H1 (cell line): ENCODE measurements around the gene TRIM7. TPM values are rescaled to one million over a fixed set of nuclear protein-coding genes. Genes with fewer than 3 reads are reported as not detected.
"Not testable (repeated sequence)": the region's sequence is repeated elsewhere in the genome, so short reads cannot be mapped to it uniquely, and the experiment has no call there.

Source experiments
- CTCF ChIA-PET: fragments of 300-600 bp; sonication (Branson Sonifier 250); formaldehyde crosslinking; loops from one replicate; lab custom pipeline; 2021; ENCODE audit not compliant: partially characterized antibody; lab: Charles Lee
- POLR2A ChIA-PET: fragments of 300-600 bp; sonication (Branson Sonifier 250); formaldehyde crosslinking; loops from one replicate; lab custom pipeline; 2021; ENCODE audit warnings: inconsistent platforms; ENCODE audit not compliant: partially characterized antibody; lab: Charles Lee
- DNase-seq, 2 experiments: peaks; one replicate each; pipeline versions ENCODE4 v3.0.0 to v3.0.0-alpha.2; 2010 to 2022; ENCODE audit warnings: low spot score in 2 of 2, low read depth in 1 of 2, mixed read lengths in 1 of 2
- FAIRE-seq: peaks from 2 replicates; lab custom pipeline; 2011; peaks lifted over from hg19 to GRCh38; lab: Jason Lieb, UNC
- H2AFZ ChIP-seq: 2 replicates; pipeline ENCODE4 v1.8.1; 2012; ENCODE audit warnings: low read length, inconsistent platforms
- H2AK5ac ChIP-seq: 2 replicates; pipeline ENCODE4 v1.6.1; 2013; ENCODE audit warnings: low read depth, low read length
- H2BK120ac ChIP-seq: replicated peaks from 2 replicates; pipeline ENCODE3; 2013; ENCODE audit warnings: low read depth, low read length, inconsistent platforms
- H2BK12ac ChIP-seq: 2 replicates; pipeline ENCODE4 v1.6.1; 2013; ENCODE audit warnings: low read depth, low read length
- H2BK15ac ChIP-seq: 2 replicates; pipeline ENCODE4 v1.6.1; 2013; ENCODE audit warnings: low read length
- H2BK20ac ChIP-seq: 2 replicates; pipeline ENCODE4 v1.6.1; 2013; ENCODE audit warnings: low read length
- H2BK5ac ChIP-seq: 2 replicates; pipeline ENCODE4 v1.6.1; 2013; ENCODE audit warnings: low read depth, low read length
- H3K14ac ChIP-seq: 2 replicates; pipeline ENCODE4 v1.6.1; 2013; ENCODE audit warnings: inconsistent platforms; ENCODE audit not compliant: insufficient read length
- H3K18ac ChIP-seq: 2 replicates; pipeline ENCODE4 v1.6.1; 2013; ENCODE audit warnings: low read length; ENCODE audit errors: extremely low read depth
- H3K23ac ChIP-seq: 2 replicates; pipeline ENCODE4 v1.6.1; 2013; ENCODE audit warnings: inconsistent platforms; ENCODE audit not compliant: insufficient read length
- H3K23me2 ChIP-seq: 2 replicates; pipeline ENCODE4 v1.6.1; 2013; ENCODE audit warnings: low read depth, low read length
- H3K27ac ChIP-seq: 2 replicates; pipeline ENCODE4 v1.6.1; 2011; ENCODE audit warnings: low read depth, low read length, inconsistent platforms
- H3K27me3 ChIP-seq, 4 experiments: replicated peaks in 1 of 4; 1 replicate in 1 of 4; 2 replicates in 3 of 4; pipeline versions ENCODE4 v1.6.1 to v1.8.1; 2011 to 2013; ENCODE audit warnings: low read length in 3 of 4, mild to moderate bottlenecking in 3 of 4, inconsistent platforms in 2 of 4, mixed read lengths in 2 of 4, moderate library complexity in 1 of 4; ENCODE audit not compliant: control insufficient read depth in 3 of 4, insufficient read depth in 3 of 4; ENCODE audit errors: extremely low read depth in 1 of 4
- H3K36me3 ChIP-seq, 4 experiments: 2 replicates each; pipeline versions ENCODE4 v1.6.1 to v1.8.1; 2011 to 2013; ENCODE audit warnings: mild to moderate bottlenecking in 4 of 4, low read length in 3 of 4, moderate library complexity in 2 of 4, control low read depth in 1 of 4, inconsistent platforms in 1 of 4; ENCODE audit not compliant: insufficient read depth in 4 of 4, control insufficient read depth in 2 of 4
- H3K4ac ChIP-seq: replicated peaks from 2 replicates; pipeline ENCODE3; 2013; ENCODE audit warnings: low read length, low read depth, mixed read lengths, inconsistent platforms; ENCODE audit not compliant: insufficient read length
- H3K4me1 ChIP-seq, 4 experiments: replicated peaks in 1 of 4; 1 replicate in 1 of 4; 2 replicates in 3 of 4; pipeline versions ENCODE4 v1.6.1 to v1.8.1; 2011 to 2013; ENCODE audit warnings: low read length in 3 of 4, inconsistent platforms in 2 of 4, mixed read lengths in 1 of 4; ENCODE audit not compliant: insufficient read depth in 4 of 4, control insufficient read depth in 3 of 4
- H3K4me2 ChIP-seq, 2 experiments: 2 replicates each; pipeline versions ENCODE4 v1.6.1 to v1.8.1; 2011 to 2013; ENCODE audit warnings: low read depth in 2 of 2, low read length in 2 of 2, control low read depth in 1 of 2, inconsistent platforms in 1 of 2, mild to moderate bottlenecking in 1 of 2; ENCODE audit not compliant: insufficient read depth in 1 of 2
- H3K4me3 ChIP-seq, 4 experiments: fragments of 200-600, 300-600 bp in 1 of 4; sonication (generic), shearing (Covaris generic), sonication (Bioruptor Twin) in 1 of 4; 2 replicates each; pipeline versions ENCODE4 v1.5.1 to v1.8.1; 2011 to 2016; ENCODE audit warnings: low read length in 4 of 4, low read depth in 3 of 4, control low read depth in 2 of 4, inconsistent platforms in 2 of 4, mild to moderate bottlenecking in 2 of 4, mixed read lengths in 1 of 4, moderate library complexity in 1 of 4; ENCODE audit not compliant: insufficient read depth in 2 of 4; ENCODE audit errors: extremely low read depth in 1 of 4
- H3K56ac ChIP-seq: replicated peaks from 2 replicates; pipeline ENCODE3; 2013; ENCODE audit warnings: low read depth, mild to moderate bottlenecking, mixed read lengths, low read length, inconsistent platforms; ENCODE audit not compliant: insufficient read length
- H3K79me1 ChIP-seq: 2 replicates; pipeline ENCODE4 v1.6.1; 2013; ENCODE audit warnings: low read depth, low read length, control low read depth
- H3K79me2 ChIP-seq, 2 experiments: 2 replicates each; pipeline versions ENCODE4 v1.6.1 to v1.8.1; 2012 to 2013; ENCODE audit warnings: low read length in 2 of 2, mild to moderate bottlenecking in 2 of 2, inconsistent platforms in 1 of 2; ENCODE audit not compliant: insufficient read depth in 2 of 2, control insufficient read depth in 1 of 2
- H3K9ac ChIP-seq, 4 experiments: replicated peaks in 1 of 4; 1 replicate in 1 of 4; 2 replicates in 3 of 4; pipeline versions ENCODE4 v1.6.1 to v1.8.1; 2011 to 2013; ENCODE audit warnings: low read depth in 3 of 4, low read length in 3 of 4, control low read depth in 2 of 4, mild to moderate bottlenecking in 2 of 4, moderate library complexity in 2 of 4, inconsistent platforms in 1 of 4; ENCODE audit errors: extremely low read depth in 1 of 4
- H3K9me3 ChIP-seq, 2 experiments: 2 replicates each; pipeline versions ENCODE4 v1.6.1 to v1.8.1; 2012 to 2013; ENCODE audit warnings: mild to moderate bottlenecking in 2 of 2, moderate library complexity in 2 of 2, control low read depth in 1 of 2, inconsistent platforms in 1 of 2, low read depth in 1 of 2, low read length in 1 of 2, mixed read lengths in 1 of 2; ENCODE audit not compliant: insufficient read depth in 2 of 2
- H4K20me1 ChIP-seq, 2 experiments: replicated peaks in 1 of 2; 2 replicates each; pipeline versions ENCODE3 to v1.8.1; 2011 to 2013; ENCODE audit warnings: inconsistent platforms in 2 of 2, low read length in 2 of 2, mild to moderate bottlenecking in 1 of 2; ENCODE audit not compliant: insufficient read depth in 2 of 2, control insufficient read depth in 1 of 2
- H4K5ac ChIP-seq: 2 replicates; pipeline ENCODE4 v1.6.1; 2013; ENCODE audit warnings: low read length, low read depth, mixed read lengths, inconsistent platforms; ENCODE audit not compliant: insufficient read length
- H4K8ac ChIP-seq: 2 replicates; pipeline ENCODE4 v1.8.0; 2013; ENCODE audit warnings: mild to moderate bottlenecking, moderate library complexity, low read length, inconsistent platforms; ENCODE audit not compliant: insufficient read depth; ENCODE audit errors: extremely low read depth
- H4K91ac ChIP-seq: replicated peaks from 2 replicates; pipeline ENCODE3; 2013; ENCODE audit warnings: low read length, mixed read lengths, inconsistent platforms; ENCODE audit not compliant: insufficient read length
- TBP ChIP-seq: IDR thresholded peaks from 2 replicates; pipeline ENCODE4 v1.6.1; 2011; ENCODE audit warnings: low read depth, low read length, improper control_type of control experiment
- WGBS, 2 experiments: shearing (Covaris generic) in 1 of 2; methylation state at CpG; one replicate each; pipeline versions ENCODE4 v1.1.6 to v1.1.7; 2013 to 2015; ENCODE audit warnings: low lambda C conversion rate in 2 of 2, mixed read lengths in 2 of 2, inconsistent platforms in 1 of 2, low coverage in 1 of 2, missing lambda C conversion rate in 1 of 2; ENCODE audit not compliant: insufficient replicate concordance in 2 of 2, insufficient coverage in 1 of 2, insufficient read length in 1 of 2; ENCODE audit errors: extremely low coverage in 1 of 2, missing lambda C conversion rate in 1 of 2; 5-methylcytosine and 5-hydroxymethylcytosine counted together
- polyA plus RNA-seq, 7 experiments: library from polyadenylated mRNA; depleted of rRNA in 3 of 7; stranded (reverse) in 5 of 7; unstranded in 2 of 7; fragments of >200 nt in 5 of 7; fragments of 200-250 nt in 2 of 7; gene quantifications; 1 replicate in 5 of 7; 2 replicates in 1 of 7; 4 replicates in 1 of 7; pipeline versions ENCODE4 v1.2.1 to v1.2.3, GENCODE V29; 2011 to 2013; ENCODE audit warnings: missing spikeins in 2 of 7, mixed read lengths in 2 of 7
- total RNA-seq: library from RNA; stranded (reverse); fragmentation: NEBNext Ultra II Directional; extraction: Animal tissue kit (Norgen Biotek cat#: 25700); gene quantifications from 2 replicates; pipeline ENCODE4 v1.2.1, GENCODE V29; 2021

TRIM7 gene
- total and polyA plus RNA-seq, 2 of the 8 experiments (the other 6 are each of a cell fraction or from before 2014, with no cell fraction given) = 0.36 to 0.47 TPM

DNA sequence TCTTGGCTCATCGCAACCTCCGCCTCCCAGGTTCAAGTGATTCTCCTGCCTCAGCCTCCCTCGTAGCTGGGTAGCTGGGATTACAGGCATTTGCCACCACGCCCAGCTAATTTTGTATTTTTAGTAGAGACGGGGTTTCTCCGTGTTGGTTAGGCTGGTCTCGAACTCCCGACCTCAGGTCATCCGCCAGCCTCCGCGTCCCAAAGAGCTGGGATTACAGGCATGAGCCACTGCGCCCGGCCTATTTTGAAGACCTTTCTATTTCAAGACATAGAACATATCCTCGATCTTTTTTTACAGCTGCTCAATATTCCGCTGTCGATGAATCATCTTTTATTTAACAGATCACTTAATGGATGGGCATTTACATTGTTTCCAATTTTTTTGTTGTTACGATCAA, 5.7 kb upstream of the TRIM7 start:
- H2BK15ac ChIP-seq, H3K23me2 ChIP-seq, H3K9me3 ChIP-seq, H3K4me3 ChIP-seq, FAIRE-seq, H3K27ac ChIP-seq, H2BK12ac ChIP-seq, H3K23ac ChIP-seq, H3K4ac ChIP-seq, H3K79me1 ChIP-seq, H2BK120ac ChIP-seq, DNase-seq, H4K20me1 ChIP-seq, H3K18ac ChIP-seq, H3K56ac ChIP-seq, H3K79me2 ChIP-seq, H3K27me3 ChIP-seq, H3K9ac ChIP-seq, H2AK5ac ChIP-seq, H2BK5ac ChIP-seq, H4K8ac ChIP-seq, H2BK20ac ChIP-seq, H4K5ac ChIP-seq, H3K4me2 ChIP-seq, H3K4me1 ChIP-seq, H4K91ac ChIP-seq, H2AFZ ChIP-seq, H3K14ac ChIP-seq, H3K36me3 ChIP-seq: not testable (repeated sequence)
- TF ChIP-seq TBP = peak; percentile 87
- CTCF ChIA-PET = interaction anchor here (1.3 to 14.5 kb wide), 2 partner anchors 11 to 21 kb away, joined by 4 to 197 read pairs; no protein-coding TSS in a partner anchor
- 79% methylated on average over 17 of the region's 17 CpGs; no CpG with 5 or more reads in 1 of the 2 experiments for WGBS, 2 experiments
- POLR2A ChIA-PET = interaction anchor here (1.4 kb wide), 1 partner anchor 11 kb away, joined by 3 read pairs; no protein-coding TSS in a partner anchor

DNA sequence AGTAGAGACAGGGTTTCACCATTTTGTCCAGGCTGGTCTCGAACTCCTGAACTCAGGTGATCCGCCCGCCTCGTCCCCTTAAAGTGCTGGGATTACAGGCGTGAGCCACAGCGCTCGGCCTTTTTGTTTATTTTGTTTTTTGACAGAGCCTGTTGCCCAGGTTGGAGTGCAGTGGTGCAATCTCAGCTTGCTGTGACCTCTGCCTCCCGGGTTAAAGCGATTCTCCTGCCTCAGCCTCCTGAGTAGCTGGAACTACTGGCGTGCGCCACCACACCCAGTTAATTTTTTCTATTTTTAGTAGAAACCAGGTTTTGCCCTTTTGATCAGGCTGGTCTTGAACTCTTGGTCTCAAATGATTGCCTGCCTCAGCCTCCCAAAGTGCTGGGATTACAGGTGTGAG, 5.2 kb upstream of the TRIM7 start:
- not testable (repeated sequence) for H3K9ac ChIP-seq, H2BK15ac ChIP-seq, H3K4me3 ChIP-seq, H3K79me1 ChIP-seq, H2BK120ac ChIP-seq, H3K36me3 ChIP-seq, H2BK5ac ChIP-seq, FAIRE-seq, H2AK5ac ChIP-seq, H3K18ac ChIP-seq, H3K56ac ChIP-seq, H3K9me3 ChIP-seq, H4K8ac ChIP-seq, H3K4ac ChIP-seq, H2AFZ ChIP-seq, H3K79me2 ChIP-seq, H2BK20ac ChIP-seq, H4K20me1 ChIP-seq, H2BK12ac ChIP-seq, H4K5ac ChIP-seq, H3K4me2 ChIP-seq, H3K4me1 ChIP-seq, H3K23ac ChIP-seq, H3K27ac ChIP-seq, H3K14ac ChIP-seq, DNase-seq, H4K91ac ChIP-seq
- peaks cover 13% of the 10 kb centered on the region for H3K23me2 ChIP-seq
- 89% methylated on average over 11 of the region's 11 CpGs; no CpG with 5 or more reads in 1 of the 2 experiments for WGBS, 2 experiments
- POLR2A ChIA-PET = interaction anchor here (1.3 kb wide), 1 partner anchor 34 kb away, joined by 4 read pairs; the partner anchor contains the start of gene RACK1
- peaks cover 11 to 15% (median 14%) of the 10 kb centered on the region in 4 experiments for H3K27me3 ChIP-seq
- CTCF ChIA-PET = interaction anchor here (1.3 to 14.5 kb wide), 2 partner anchors 11 to 20 kb away, joined by 4 to 197 read pairs; no protein-coding TSS in a partner anchor
